Gastroesophageal sphincter (tissue), 3 donors: ENCODE results near the gene CA9.

Experiments
- EP300 ChIP-seq: sonication (generic); formaldehyde crosslinking; IDR thresholded peaks from one replicate; pipeline ENCODE4 v1.6.1; 2017; ENCODE audit warnings: antibody characterized with exemption, mild to moderate bottlenecking
- TF ChIP-seq, protein P1 (sequence below), 4 experiments: fragments of 200-600 bp in 2 of 4; fragments of 450-650 bp in 2 of 4; sonication (generic) in 1 of 4; IDR thresholded peaks; one replicate each; pipeline ENCODE4 v1.5.1; 2017 to 2019; ENCODE audit warnings: antibody characterized with exemption in 4 of 4, mild to moderate bottlenecking in 2 of 4, moderate library complexity in 2 of 4

DNA sequence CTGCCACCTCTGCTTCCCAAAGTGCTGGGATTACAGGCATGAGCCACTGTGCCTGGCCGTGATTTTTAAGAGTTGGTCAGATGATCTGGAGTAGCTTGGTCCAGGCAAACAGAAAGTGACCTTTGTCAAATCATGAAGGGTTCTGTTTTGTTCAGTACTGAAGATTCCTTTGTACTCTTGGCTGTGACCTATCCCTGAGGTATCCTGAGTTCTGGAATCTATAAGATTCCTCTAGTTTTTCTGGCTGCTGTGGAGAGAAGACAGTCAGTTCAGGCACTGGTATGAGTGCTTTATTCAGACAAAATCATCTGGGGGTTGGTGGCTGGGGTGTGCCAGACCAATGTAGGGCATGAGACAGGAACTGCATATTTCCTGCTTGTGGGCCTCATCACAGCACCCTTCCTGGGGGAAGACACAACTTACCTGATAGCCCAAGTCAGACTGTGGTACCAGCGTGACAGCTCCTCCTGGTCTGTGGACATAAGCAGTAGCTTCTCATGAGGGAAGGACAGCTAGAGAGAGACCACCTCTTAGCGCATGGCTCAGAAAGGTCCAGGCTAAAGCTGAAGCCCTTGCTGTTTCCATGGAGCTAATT lies 11.9 kb upstream of the CA9 start:
- TF ChIP-seq, protein P1, sequence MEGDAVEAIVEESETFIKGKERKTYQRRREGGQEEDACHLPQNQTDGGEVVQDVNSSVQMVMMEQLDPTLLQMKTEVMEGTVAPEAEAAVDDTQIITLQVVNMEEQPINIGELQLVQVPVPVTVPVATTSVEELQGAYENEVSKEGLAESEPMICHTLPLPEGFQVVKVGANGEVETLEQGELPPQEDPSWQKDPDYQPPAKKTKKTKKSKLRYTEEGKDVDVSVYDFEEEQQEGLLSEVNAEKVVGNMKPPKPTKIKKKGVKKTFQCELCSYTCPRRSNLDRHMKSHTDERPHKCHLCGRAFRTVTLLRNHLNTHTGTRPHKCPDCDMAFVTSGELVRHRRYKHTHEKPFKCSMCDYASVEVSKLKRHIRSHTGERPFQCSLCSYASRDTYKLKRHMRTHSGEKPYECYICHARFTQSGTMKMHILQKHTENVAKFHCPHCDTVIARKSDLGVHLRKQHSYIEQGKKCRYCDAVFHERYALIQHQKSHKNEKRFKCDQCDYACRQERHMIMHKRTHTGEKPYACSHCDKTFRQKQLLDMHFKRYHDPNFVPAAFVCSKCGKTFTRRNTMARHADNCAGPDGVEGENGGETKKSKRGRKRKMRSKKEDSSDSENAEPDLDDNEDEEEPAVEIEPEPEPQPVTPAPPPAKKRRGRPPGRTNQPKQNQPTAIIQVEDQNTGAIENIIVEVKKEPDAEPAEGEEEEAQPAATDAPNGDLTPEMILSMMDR (IDR thresholded peaks at IDR 0.05) = no peak
- TF ChIP-seq EP300 = no peak
